NCI-H345 treated with DMSO at 0.1 percent for 48 hours (cell line): Measurements from ENCODE around the gene ZNF2.
"Not testable (repeated sequence)": the region's sequence is repeated elsewhere in the genome, so short reads cannot be mapped to it uniquely, and the experiment has no call there.

ENCODE experiments used
- DNase-seq: peaks from one replicate; lab custom pipeline; 2025; ENCODE audit not compliant: unreplicated experiment; lab: John Stamatoyannopoulos, UW

ZNF2 gene

DNA sequence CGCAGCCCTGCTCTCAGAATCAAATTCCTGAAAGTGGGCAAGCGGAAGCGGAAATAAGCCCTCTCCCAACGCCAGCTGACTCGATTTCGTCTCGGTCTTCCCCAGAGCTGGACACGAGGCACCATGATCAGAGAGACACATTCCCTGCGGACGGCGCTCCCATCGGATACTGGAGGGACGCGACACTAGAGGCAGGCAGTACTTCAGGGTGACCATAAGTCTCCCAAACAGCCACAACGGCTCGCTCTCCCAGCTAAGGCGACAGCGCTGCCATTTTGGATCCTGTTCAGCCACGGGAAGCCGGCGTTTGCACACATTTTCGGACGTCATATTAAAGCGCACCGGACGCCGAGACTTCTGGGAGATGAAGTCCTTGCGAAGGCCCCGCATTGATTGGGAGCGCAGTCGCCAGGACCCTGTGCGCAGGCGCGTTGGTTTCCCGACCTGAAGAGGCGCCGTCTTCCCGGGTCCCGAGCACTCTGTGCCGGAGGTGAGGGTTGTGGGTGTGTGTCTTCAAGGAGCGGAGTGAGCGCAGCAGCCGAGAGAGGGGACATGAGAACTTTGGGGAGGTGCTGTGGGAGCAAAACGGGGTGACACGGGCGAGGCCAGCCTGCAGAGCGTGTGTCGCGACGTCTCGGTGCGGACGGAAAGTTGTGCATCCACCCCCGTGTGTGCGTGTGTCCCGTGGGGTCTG, at the start of gene ZNF2:
Gene ZNF2 (plus strand): TSS at position 439 of the 694 bp plus-strand sequence. CDS start 10,418 bp downstream, outside the sequence.
- DNase-seq: peak; percentile 96

- DNase-seq: no peak
These were observed 44.6 kb upstream of the ZNF2 start for GRCh38 chr2:95121093-95121406.

- peak; percentile 72 for DNase-seq
These were observed 44.0 kb upstream of the ZNF2 start, which contains the start of gene MRPS5 for GRCh38 chr2:95121407-95122196. Gene MRPS5 (minus strand): TSS chr2:95121808. CDS start chr2:95121791, 17 bp downstream.

GRCh38 chr2:95122197-95122551, 43.4 kb upstream of the ZNF2 start:
- no peak for DNase-seq

DNA sequence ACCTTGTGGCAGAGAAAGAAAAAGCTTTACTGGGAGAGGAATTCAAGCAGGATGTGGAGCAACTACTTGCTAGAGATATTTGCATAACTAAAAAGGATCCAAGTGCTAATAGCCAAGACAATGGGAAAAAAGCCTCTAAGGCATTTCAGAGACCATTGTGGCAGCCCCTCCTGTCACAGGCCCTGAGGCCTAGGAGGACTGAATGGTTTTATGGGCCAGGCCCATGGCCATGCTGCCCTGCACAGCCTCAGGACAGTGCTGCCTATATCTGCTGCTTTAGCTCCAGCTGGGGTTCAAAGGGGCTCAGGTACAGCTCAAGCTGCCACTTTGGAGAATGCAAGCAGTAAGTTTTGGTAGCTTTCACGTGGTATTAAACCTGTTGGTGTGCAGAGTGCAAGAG, 26.9 kb upstream of the ZNF2 start:
- no peak for DNase-seq

DNA sequence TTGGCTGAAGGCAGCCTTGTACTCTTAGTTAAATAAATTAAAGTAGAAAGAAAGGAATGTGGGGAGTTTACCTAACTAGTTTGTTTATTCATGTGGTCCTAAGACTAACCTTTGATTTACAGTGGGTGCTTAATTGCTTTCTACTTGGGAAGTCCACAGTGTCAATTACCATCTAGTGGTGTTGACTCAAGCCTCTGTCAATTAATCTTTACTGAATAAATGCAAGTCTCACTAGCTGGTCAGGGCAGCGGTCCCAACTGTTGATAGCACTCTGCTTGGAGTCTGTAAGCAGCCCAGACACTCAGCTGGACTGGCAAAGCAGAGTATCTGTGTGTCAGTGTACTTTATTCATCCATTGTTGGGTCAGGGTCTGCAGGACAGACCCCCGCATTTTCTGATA, 21.8 kb upstream of the ZNF2 start:
- DNase-seq: no peak

DNA sequence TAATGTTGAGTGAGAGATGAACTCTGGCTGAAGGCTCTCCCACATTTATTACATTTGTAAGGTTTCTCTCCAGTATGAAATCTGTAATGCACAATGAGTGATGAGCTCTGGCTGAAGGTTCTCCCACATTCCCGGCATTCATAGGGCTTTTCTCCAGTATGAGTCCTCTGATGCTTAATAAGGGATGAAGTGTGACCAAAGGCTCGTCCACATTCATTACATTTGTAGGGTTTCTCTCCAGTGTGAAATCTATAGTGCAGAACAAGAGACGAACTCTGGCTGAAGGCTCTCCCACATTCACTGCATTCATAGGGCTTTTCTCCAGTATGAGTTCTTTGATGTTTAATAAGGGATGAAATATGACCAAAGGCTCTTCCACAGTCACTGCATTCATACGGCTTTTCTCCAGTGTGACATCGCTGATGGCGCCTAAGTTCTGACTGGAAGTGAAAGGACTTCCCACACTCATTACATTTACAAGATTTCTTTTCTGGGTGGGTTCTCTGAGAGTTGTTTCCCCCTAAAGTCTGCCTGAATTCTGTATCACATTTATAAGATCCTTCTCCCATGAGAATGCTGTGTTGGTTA, 16.1 kb upstream of the ZNF2 start:
- no peak for DNase-seq

- DNase-seq: no peak
These were observed 7.2 kb upstream of the ZNF2 start for GRCh38 chr2:95158441-95158840.

DNA sequence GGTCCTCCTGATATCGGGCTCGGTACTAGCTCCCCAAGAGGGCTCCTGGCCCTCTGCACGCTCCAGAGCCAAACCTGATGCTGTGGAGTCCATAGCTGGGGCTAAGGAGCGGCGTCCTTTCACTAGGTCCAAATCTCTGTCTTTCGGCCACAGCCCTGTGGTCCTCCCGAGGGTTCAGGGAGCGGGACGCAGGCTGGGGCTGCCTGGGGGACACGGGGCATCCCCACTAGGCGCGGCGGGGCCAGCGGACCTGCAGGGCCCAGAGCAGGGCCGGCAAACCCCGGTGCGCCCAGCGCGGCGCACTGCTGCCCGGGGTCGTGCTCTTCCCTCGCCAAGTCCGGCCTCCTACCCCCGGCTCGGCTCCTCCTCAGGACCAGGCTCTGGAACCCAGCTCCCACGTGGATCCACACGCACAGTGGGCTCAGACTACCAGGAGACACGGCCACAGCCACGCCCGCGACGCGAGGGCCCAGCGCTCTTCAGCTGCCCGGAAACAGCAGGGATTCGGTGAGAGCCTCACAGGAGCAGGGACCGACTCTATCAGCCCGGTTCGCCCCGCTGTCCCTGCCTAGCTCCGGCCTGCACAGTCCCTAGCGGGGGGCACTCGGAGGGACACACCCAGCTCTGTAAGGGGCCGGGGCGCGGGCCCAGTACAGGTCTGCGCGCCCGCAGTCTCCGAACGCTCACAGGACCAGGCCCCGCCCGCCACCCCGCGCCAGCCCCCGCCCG, 6.6 kb upstream of the ZNF2 start:
- DNase-seq: peak; percentile 1

DNA sequence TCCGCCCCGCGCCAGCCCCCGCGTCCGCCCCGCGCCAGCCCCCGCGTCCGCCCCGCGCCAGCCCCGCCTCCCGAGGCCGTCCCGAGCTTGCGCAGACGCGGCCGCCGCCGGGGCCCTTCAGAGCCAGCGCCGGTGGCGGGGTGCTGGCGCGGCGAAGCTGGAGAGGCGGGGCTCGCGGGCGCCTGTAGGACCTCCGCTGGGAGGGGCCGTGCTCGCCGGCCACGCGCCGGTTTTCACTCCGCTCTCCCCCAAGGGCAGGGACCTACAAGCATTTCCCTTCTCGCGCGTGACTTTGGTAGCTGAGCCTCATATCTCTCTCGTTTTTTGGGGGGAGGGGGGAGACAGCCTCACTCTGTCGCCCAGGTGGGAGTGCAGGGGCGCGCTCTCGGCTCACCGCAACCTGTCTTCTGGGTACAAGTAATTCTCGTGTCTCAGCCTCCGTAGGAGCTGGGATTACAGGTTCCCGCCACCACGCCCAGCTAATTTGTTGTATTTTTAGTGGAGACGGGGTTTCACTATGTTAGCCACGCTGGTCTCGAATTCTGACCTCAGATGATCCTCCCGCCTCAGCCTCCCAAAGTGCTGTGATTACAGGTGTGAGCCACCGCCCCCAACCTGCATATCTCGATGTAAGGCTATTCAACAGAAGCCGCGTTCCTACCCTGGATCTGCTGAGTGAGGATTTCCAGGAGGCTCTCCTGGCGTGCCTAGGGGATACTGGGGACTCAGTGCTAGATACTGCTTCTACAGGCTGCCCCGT, 5.7 kb upstream of the ZNF2 start, which contains the start of gene ZNF514:
Gene ZNF514 (minus strand): TSS at position 159 of the 760 bp plus-strand sequence. CDS start 6,595 bp downstream, outside the sequence.
- DNase-seq: peak; percentile 41

DNA sequence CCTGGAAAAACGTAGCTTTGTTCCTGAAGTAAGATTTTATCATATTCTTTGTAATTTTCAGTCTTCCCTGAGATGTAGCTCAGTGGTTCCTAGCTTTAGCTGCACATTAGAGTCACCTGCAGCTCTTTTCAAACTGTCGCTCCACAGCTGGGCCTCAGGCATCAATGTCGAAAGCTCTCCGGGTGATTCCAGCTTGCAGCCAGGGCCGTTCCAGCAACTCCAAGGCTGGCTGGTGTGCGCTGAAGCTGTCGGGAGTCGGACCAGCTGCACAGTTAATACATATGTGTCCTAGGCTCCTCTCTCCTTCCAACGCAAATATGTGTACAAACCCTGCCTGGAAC, 609 bp upstream of the ZNF2 start:
- DNase-seq: no peak

DNA sequence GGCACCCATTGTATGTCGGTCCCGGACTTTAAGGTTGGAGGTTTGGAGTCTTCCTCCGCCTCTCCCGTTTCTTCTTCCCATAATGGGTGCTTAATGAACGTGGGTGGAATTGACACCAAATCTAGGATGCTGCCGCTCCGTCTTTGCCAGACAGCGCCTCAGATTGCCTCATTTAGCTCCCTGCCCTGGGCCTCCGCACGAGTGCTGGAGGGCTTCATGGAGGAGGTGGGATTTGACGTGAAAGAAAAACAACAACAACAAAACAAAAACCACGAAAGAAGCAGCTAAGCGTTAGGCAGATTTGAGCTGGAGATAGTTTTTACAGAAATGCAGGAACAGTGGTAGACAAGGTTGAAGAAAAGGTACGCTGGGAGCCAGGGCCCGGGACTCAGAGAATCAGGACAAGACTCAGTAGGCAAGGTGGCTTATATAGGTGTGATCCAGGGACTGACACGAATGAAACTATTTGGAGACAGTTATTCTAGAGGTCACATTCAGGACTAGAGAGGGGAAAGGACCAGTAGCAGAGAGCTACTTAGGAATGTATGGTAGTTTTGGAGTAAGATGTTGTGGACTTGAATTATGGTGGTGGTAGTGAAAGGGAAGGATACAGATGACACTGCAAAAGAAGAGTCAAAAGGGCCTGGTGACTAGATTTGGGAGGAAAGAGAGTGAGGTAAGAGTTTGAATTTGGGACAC, 605 bp downstream of the ZNF2 start:
- DNase-seq: no peak

DNA sequence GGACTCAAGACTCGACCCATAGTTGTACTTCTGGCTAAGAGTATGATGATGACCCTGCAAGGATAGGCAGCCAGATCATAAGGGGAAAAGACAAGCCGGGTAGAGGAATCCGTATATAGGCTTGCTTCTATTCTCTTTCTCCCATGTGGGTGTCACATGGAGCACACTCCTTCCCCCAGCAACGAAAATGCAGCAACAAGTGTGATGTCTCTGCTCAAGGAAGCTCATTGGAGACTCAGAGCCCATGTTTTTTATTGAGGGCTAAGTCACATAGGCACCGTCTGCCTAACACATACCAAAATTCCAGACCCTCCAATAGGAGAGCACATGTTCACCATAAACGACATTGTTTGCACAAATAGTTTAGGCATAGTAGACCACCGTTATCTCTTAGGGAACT, 6.3 kb downstream of the ZNF2 start:
- DNase-seq: no peak

- no peak for DNase-seq
These were observed 8.5 kb downstream of the ZNF2 start for GRCh38 chr2:95174031-95174542.

- DNase-seq: no peak
These were observed 13.8 kb downstream of the ZNF2 start for GRCh38 chr2:95179451-95179850.

DNA sequence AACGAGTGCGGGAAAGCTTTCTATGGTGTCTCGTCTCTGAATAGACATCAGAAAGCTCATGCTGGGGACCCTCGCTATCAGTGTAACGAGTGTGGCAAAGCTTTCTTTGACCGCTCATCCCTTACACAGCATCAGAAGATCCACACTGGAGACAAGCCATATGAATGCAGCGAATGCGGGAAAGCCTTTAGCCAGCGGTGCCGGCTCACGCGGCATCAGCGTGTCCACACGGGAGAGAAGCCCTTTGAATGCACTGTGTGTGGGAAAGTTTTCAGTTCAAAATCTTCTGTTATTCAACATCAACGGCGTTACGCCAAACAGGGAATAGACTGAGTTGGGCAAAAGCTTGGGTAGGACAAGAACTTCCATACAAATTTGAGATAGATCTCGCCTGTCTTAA, 16.2 kb downstream of the ZNF2 start:
- DNase-seq: no peak

- no peak for DNase-seq
These were observed 19.6 kb downstream of the ZNF2 start for GRCh38 chr2:95185197-95185596.

DNA sequence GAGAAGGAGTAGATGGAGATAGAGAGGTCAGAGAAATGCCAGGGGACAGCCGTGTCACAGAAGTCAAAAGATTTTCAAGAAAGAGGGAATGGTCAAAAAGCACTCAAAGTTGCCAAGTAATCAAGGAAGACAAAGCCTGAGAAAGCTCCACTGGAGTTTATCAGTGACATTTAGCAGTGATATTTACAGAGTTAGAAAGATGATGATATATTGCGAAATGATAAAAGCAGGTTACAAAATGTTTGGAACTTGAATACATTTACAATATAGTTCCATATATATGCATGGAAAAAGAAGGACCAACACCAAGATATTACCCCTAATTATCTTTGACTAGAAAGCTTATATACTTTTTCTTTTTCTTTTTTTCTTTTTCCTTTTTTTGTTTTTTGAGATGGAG, 20.4 kb downstream of the ZNF2 start:
- no peak for DNase-seq

DNA sequence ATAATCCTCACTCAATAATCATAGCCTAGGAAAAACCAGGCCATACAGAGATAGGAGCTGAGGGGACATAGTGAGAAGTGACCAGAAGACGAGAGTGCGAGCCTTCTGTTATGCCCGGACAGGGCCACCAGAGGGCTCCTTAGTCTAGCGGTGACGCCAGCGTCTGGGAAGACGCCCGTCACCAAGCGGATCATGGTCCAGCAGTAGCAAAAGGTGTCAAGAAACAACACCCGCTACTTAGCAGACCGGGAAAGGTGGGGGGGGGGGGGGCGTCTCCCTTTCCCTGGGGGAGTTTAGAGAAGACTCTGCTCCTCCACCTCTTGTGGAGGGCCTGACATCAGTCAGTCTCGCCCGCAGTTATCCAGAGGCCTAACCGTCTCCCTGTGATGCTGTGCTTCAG, 27.3 kb downstream of the ZNF2 start:
- not testable (repeated sequence) for DNase-seq

GRCh38 chr2:95203911-95204310, 38.3 kb downstream of the ZNF2 start:
- no peak for DNase-seq
